GM12878 (cell line): ENCODE results near the gene NUMA1.

ENCODE experiments used
- BRCA1 ChIP-seq: IDR thresholded peaks from 2 replicates; pipeline ENCODE4 v1.6.1; 2011; ENCODE audit warnings: low read depth, low read length, improper control_type of control experiment
- CEBPB ChIP-seq, 2 experiments: fragments of 150-350 bp in 1 of 2; IDR thresholded peaks; 2 replicates each; pipeline ENCODE4 v1.6.1; 2012 to 2014; ENCODE audit warnings: low read depth in 2 of 2, low read length in 2 of 2, borderline replicate concordance in 1 of 2, inconsistent platforms in 1 of 2
- CHD2 ChIP-seq: IDR thresholded peaks from 2 replicates; pipeline ENCODE4 v1.6.1; 2011; ENCODE audit warnings: low read depth, low read length, improper control_type of control experiment, borderline replicate concordance
- EZH2 ChIP-seq: IDR thresholded peaks from 2 replicates; pipeline ENCODE4 v1.6.1; 2012; ENCODE audit warnings: low read depth, mild to moderate bottlenecking, control low read depth, inconsistent platforms, low read length, borderline replicate concordance; ENCODE audit not compliant: control insufficient read depth
- FOS ChIP-seq: IDR thresholded peaks from 3 replicates; pipeline ENCODE4 v1.6.1; 2011; ENCODE audit warnings: borderline replicate concordance; ENCODE audit not compliant: insufficient read length; ENCODE audit errors: extremely low read depth
- IKZF2 ChIP-seq, 2 experiments: fragments of 450-650 bp; IDR thresholded peaks; 2 replicates each; pipeline ENCODE4 v1.6.1; 2017; ENCODE audit warnings: mild to moderate bottlenecking in 2 of 2, moderate library complexity in 2 of 2
- KDM1A ChIP-seq: fragments of 200-600 bp; sonication (generic); IDR thresholded peaks from 2 replicates; pipeline ENCODE4 v1.6.1; 2016; ENCODE audit warnings: borderline replicate concordance
- NFIC ChIP-seq: IDR thresholded peaks from 2 replicates; pipeline ENCODE4 v1.6.1; 2012; ENCODE audit warnings: low read depth, mild to moderate bottlenecking, inconsistent platforms, low read length, moderate library complexity
- NRF1 ChIP-seq: conservative IDR thresholded peaks from 2 replicates; pipeline ENCODE4 v1.6.1; 2011; ENCODE audit warnings: mild to moderate bottlenecking, low read depth, low read length, improper control_type of control experiment
- POLR2AphosphoS5 ChIP-seq: IDR thresholded peaks from 2 replicates; pipeline ENCODE4 v1.6.1; 2011; ENCODE audit warnings: mild to moderate bottlenecking, low read length, inconsistent platforms
- TAF1 ChIP-seq: IDR thresholded peaks from 2 replicates; pipeline ENCODE4 v1.6.1; 2011; ENCODE audit warnings: mild to moderate bottlenecking, low read depth, low read length, borderline replicate concordance
- TARDBP ChIP-seq: IDR thresholded peaks from 2 replicates; pipeline ENCODE4 v1.6.1; 2016; ENCODE audit warnings: borderline replicate concordance
- TF ChIP-seq, protein P1 (sequence below), 3 experiments: IDR thresholded peaks in 2 of 3; conservative IDR thresholded peaks in 1 of 3; 2 replicates each; pipeline ENCODE4 v1.5.1; 2011; ENCODE audit warnings: low read depth in 3 of 3, low read length in 3 of 3, mild to moderate bottlenecking in 3 of 3, control low read depth in 2 of 3, moderate library complexity in 2 of 3, inconsistent platforms in 1 of 3, mixed read lengths in 1 of 3; ENCODE audit not compliant: control insufficient read depth in 2 of 3, insufficient read depth in 1 of 3; ENCODE audit errors: extremely low read depth in 1 of 3
- TF ChIP-seq, protein P2 (sequence below): IDR thresholded peaks from 2 replicates; pipeline ENCODE4 v1.6.1; 2011; ENCODE audit warnings: borderline replicate concordance, low read depth, mild to moderate bottlenecking, moderate library complexity, mixed read lengths, low read length; ENCODE audit not compliant: insufficient read depth; ENCODE audit errors: extremely low read length

- TF ChIP-seq NFIC (no peak), NRF1 (no peak), BRCA1 (no peak), TAF1 (no peak), TARDBP (no peak), CEBPB (IDR thresholded peaks at IDR 0.05; ENCODE audit: borderline replicate concordance in 1 of 2, low read depth in 2 of 2, low read length in 2 of 2) (no peak), KDM1A (no peak), EZH2 (no peak), POLR2AphosphoS5 (no peak), FOS (no peak), IKZF2 (IDR thresholded peaks at IDR 0.05) (no peak), CHD2 (no peak)
- TF ChIP-seq, protein P1, sequence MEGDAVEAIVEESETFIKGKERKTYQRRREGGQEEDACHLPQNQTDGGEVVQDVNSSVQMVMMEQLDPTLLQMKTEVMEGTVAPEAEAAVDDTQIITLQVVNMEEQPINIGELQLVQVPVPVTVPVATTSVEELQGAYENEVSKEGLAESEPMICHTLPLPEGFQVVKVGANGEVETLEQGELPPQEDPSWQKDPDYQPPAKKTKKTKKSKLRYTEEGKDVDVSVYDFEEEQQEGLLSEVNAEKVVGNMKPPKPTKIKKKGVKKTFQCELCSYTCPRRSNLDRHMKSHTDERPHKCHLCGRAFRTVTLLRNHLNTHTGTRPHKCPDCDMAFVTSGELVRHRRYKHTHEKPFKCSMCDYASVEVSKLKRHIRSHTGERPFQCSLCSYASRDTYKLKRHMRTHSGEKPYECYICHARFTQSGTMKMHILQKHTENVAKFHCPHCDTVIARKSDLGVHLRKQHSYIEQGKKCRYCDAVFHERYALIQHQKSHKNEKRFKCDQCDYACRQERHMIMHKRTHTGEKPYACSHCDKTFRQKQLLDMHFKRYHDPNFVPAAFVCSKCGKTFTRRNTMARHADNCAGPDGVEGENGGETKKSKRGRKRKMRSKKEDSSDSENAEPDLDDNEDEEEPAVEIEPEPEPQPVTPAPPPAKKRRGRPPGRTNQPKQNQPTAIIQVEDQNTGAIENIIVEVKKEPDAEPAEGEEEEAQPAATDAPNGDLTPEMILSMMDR (IDR thresholded peaks at IDR 0.05 in 2 of 3, conservative IDR thresholded peaks at IDR 0.05 in 1 of 3; ENCODE audit: control insufficient read depth in 2 of 3, extremely low read depth in 1 of 3, insufficient read depth in 1 of 3, low read depth in 3 of 3, low read length in 3 of 3) = peak; percentile 40 to 72 (median 62); a peak in 5 of 6 replicates
- TF ChIP-seq, protein P2, sequence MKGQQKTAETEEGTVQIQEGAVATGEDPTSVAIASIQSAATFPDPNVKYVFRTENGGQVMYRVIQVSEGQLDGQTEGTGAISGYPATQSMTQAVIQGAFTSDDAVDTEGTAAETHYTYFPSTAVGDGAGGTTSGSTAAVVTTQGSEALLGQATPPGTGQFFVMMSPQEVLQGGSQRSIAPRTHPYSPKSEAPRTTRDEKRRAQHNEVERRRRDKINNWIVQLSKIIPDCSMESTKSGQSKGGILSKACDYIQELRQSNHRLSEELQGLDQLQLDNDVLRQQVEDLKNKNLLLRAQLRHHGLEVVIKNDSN = no peak
Measured at GRCh38 chr11:72015511-72016061, 64.8 kb downstream of the NUMA1 start.
